ENCODE measurements around the gene CPD.

DNA sequence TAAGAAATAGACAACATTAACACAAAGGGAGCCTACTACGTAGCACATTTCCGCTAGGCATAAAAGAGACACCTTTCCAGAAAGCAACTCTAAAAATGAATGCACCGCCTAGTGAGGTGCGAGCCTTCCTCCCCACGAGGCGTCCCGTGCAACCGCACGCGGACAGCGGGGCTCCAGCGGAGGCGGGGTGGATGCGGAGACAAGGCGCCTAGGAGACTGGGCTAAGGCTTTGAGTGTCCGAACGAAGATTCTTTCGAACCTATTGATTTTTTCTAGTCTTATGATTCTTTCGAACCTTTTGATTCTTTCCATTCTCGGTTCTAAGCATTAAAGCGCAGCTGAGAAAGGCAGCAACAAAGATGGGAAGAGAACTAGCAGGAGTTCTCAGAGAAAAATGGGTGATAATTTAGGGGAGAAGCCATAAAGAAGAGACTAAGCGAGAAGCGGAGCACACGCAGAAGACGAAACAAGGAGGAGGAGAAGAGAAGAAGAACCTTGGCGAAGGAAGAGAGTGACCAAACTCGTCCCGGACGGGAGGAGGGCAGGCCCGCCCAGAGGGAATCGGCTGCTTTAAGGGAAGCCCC is 394 bp upstream of the CPD start:
- TF ChIP-seq CTCF (IDR thresholded peaks at IDR 0.05; ENCODE audit: insufficient read depth, low read length, poor library complexity, severe bottlenecking) = no peak
- no peak for TF ChIP-seq EZH2phosphoT487 (conservative IDR thresholded peaks at IDR 0.05; ENCODE audit: low read length)
